ENCODE measurements around the gene MTMR3. TPM values are rescaled to one million over a fixed set of nuclear protein-coding genes. Genes with fewer than 3 reads are reported as not detected.
A peak's percentile ranks its signal among the peaks of the same experiment; 100 is the strongest.

Gene MTMR3
- total and polyA plus RNA-seq, 8 donors, result 37.4 to 55.4 (median 44.9) TPM

DNA sequence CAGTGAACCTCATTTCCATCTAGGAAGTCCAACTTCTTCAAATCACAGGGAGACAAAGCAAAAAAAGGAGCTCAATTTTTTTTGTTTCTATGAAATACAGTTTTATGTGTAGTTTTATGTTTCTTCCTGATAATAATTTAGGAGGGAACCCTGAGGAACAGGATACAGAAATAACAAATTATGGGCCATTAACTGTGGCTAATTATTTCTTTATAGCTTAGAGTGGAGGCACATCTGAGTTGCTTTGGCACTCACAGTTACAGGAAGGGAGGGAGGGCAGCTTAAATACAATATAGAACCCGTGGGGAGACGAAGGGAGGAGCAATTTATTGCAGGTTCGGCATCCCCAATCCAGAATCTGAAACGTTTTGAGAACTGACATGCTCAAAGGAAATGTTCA is 160.2 kb downstream of the MTMR3 start:
- TF ChIP-seq CTCF (IDR thresholded peaks at IDR 0.05), result no peak
- intact Hi-C loops (cut with DNase I), result no loop called here
- no peaks in the 10 kb centered on the region for H3K36me3 ChIP-seq
- H3K4me3 ChIP-seq, result no peak overlapping the region
- DNase-seq (no peak), ATAC-seq (no peak)
- H3K9me3 ChIP-seq, result no peaks in the 10 kb centered on the region
- H3K27me3 ChIP-seq, result no peaks in the 10 kb centered on the region
- H3K27ac ChIP-seq, result no peak overlapping the region
- peaks cover 0 to 5% of the 10 kb centered on the region in 2 donors for H3K4me1 ChIP-seq

DNA sequence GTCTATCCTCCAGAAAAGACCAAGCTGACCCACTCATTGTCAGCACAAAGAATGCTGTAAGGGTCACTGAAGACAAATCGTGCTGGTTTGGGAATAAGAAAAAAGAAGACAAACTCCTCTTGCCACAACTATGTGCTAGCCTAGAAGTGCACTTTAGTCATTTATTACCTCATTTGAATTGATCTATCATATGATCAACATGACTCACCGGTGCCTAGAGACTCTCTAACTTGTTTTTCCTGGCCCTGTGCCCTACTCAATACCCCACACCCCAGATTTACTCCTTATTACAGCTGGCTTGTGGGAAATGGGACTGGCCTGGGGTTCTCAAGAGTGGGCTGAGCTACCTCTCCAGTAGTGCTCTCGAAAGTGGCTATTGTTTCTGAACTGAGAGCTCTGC is 161.4 kb downstream of the MTMR3 start:
- Histone ChIP-seq H3K27me3 (no peaks in the 10 kb centered on the region), H3K4me3 (no peak overlapping the region), H3K4me1 (peaks cover 0 to 5% of the 10 kb centered on the region in 2 donors), H3K9me3 (no peaks in the 10 kb centered on the region), H3K36me3 (no peaks in the 10 kb centered on the region), H3K27ac (peak overlapping the region in 1 of 2 donors; percentile 24)
- intact Hi-C loops (cut with DNase I), result no loop called here
- DNase-seq (peak in 1 of 4 donors; percentile 72), ATAC-seq (peak; percentile 90)
- no peak for TF ChIP-seq CTCF (IDR thresholded peaks at IDR 0.05)

- ATAC-seq (no peak), DNase-seq (no peak)
- Histone ChIP-seq H3K4me3 (no peak overlapping the region), H3K27ac (no peak overlapping the region), H3K36me3 (no peaks in the 10 kb centered on the region), H3K4me1 (peaks cover 0 to 5% of the 10 kb centered on the region in 2 donors), H3K27me3 (no peaks in the 10 kb centered on the region), H3K9me3 (no peaks in the 10 kb centered on the region)
- TF ChIP-seq CTCF (IDR thresholded peaks at IDR 0.05), result no peak
- intact Hi-C loops (cut with DNase I), result no loop called here
Observed at GRCh38 chr22:30044881-30045493, 162.0 kb downstream of the MTMR3 start.

DNA sequence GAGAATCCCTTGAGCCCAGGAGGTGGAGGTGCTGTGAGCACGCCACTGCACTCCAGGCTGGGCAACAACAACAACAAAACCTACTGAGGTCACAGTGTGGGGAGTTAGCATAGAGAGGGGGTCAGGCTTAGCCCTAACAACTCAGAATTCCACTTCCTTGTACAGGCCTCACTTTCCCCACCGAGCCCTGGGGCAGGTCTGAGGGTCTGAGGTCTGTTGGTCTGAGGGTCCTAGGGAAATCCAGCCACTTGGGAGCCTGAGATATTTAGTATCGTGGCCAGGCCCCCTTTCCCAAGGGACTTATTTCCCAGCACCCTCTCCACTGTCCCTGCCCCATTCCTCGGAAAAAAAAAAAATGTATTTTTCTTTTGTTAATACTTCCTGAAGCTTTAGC is 162.5 kb downstream of the MTMR3 start:
- Histone ChIP-seq H3K4me1 (peaks cover 0 to 5% of the 10 kb centered on the region in 2 donors), H3K27ac (no peak overlapping the region), H3K36me3 (no peaks in the 10 kb centered on the region), H3K4me3 (no peak overlapping the region), H3K9me3 (no peaks in the 10 kb centered on the region), H3K27me3 (no peaks in the 10 kb centered on the region)
- intact Hi-C loops (cut with DNase I), result no loop called here
- DNase-seq, result no peak
- TF ChIP-seq CTCF (IDR thresholded peaks at IDR 0.05), result no peak
- no peak for ATAC-seq

GRCh38 chr22:30045901-30046715 is 163.1 kb downstream of the MTMR3 start:
- no peaks in the 10 kb centered on the region for H3K27me3 ChIP-seq
- no peak overlapping the region for H3K4me3 ChIP-seq
- no peak for TF ChIP-seq CTCF (IDR thresholded peaks at IDR 0.05)
- no peaks in the 10 kb centered on the region for H3K9me3 ChIP-seq
- H3K4me1 ChIP-seq, result peaks cover 0 to 5% of the 10 kb centered on the region in 2 donors
- no peak for DNase-seq
- intact Hi-C loops (cut with DNase I), result no loop called here
- no peak overlapping the region for H3K27ac ChIP-seq
- ATAC-seq, result no peak
- no peaks in the 10 kb centered on the region for H3K36me3 ChIP-seq

All from left lung (tissue), 10 donors.